ENCODE data around the gene EDARADD.

The EDARADD gene

GRCh38 chr1:236407059-236407458 lies 13.0 kb downstream of the EDARADD start:
- H3K4me2 ChIP-seq (ENCODE audit: insufficient read depth, low read length), result no peak overlapping the region
- no peaks in the 10 kb centered on the region for H3K36me3 ChIP-seq (ENCODE audit: insufficient read depth, low read length)
- H3K4me1 ChIP-seq (ENCODE audit: insufficient read depth, low read length), result no peaks in the 10 kb centered on the region
- no peak overlapping the region for H3K27ac ChIP-seq (ENCODE audit: low read length)
- TF ChIP-seq EZH2 (IDR thresholded peaks at IDR 0.05; ENCODE audit: borderline replicate concordance, low read depth, low read length, severe bottlenecking) (no peak), CTCF (IDR thresholded peaks at IDR 0.05; ENCODE audit: borderline replicate concordance, extremely low read depth, low read length, poor library complexity, severe bottlenecking) (no peak)
- H3K79me2 ChIP-seq (ENCODE audit: insufficient read depth, low read length), result no peaks in the 10 kb centered on the region
- peaks cover 3% of the 10 kb centered on the region for H3K27me3 ChIP-seq (ENCODE audit: insufficient read depth, low read length, poor library complexity)
- no peaks in the 10 kb centered on the region for H4K20me1 ChIP-seq (ENCODE audit: insufficient read depth, low read length)
- no peak overlapping the region for H2AFZ ChIP-seq (ENCODE audit: low read depth, low read length)
- no peaks in the 10 kb centered on the region for H3K9me3 ChIP-seq (ENCODE audit: insufficient read depth, low read length, severe bottlenecking)
- ATAC-seq (ENCODE audit: insufficient read depth, low read depth) (no peak), DNase-seq (no peak)
- no peak overlapping the region for H3K4me3 ChIP-seq (ENCODE audit: low read depth in 1 of 2, low read length in 2 of 2)
- H3K9ac ChIP-seq (ENCODE audit: low read depth, low read length), result no peak overlapping the region

GRCh38 chr1:236413688-236414087 lies 19.6 kb downstream of the EDARADD start:
- ATAC-seq (ENCODE audit: insufficient read depth, low read depth) (no peak), DNase-seq (no peak)
- no peak for TF ChIP-seq EZH2 (IDR thresholded peaks at IDR 0.05; ENCODE audit: borderline replicate concordance, low read depth, low read length, severe bottlenecking)
- no peak for TF ChIP-seq CTCF (IDR thresholded peaks at IDR 0.05; ENCODE audit: borderline replicate concordance, extremely low read depth, low read length, poor library complexity, severe bottlenecking)
- Histone ChIP-seq H3K4me3 (ENCODE audit: low read depth in 1 of 2, low read length in 2 of 2) (no peak overlapping the region), H3K27ac (ENCODE audit: low read length) (no peak overlapping the region), H3K4me1 (ENCODE audit: insufficient read depth, low read length) (no peaks in the 10 kb centered on the region), H3K36me3 (ENCODE audit: insufficient read depth, low read length) (no peaks in the 10 kb centered on the region), H2AFZ (ENCODE audit: low read depth, low read length) (no peak overlapping the region), H3K79me2 (ENCODE audit: insufficient read depth, low read length) (no peaks in the 10 kb centered on the region), H4K20me1 (ENCODE audit: insufficient read depth, low read length) (no peaks in the 10 kb centered on the region), H3K27me3 (ENCODE audit: insufficient read depth, low read length, poor library complexity) (no peaks in the 10 kb centered on the region), H3K4me2 (ENCODE audit: insufficient read depth, low read length) (no peak overlapping the region), H3K9ac (ENCODE audit: low read depth, low read length) (no peak overlapping the region), H3K9me3 (ENCODE audit: insufficient read depth, low read length, severe bottlenecking) (no peaks in the 10 kb centered on the region)

DNA sequence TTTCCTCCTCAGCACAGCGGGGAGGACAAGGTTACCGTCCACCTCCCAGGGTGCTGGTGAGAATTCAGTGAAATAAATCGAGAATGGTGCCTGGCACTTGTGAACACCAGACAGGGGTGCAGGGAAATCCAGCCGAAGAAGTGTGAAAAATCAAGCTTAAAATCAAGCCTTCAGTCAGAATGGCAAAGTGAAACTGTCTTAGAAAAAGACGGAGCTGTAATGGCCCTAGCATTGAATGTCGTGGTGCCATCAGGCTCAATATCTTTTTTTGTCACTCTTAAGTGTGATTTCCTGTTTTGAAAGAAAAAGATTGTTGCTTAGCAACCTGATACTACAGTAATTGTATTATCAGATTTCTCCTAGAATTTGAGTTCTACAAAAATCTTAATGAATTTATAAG lies 22.1 kb downstream of the EDARADD start:
- no peak overlapping the region for H3K27ac ChIP-seq (ENCODE audit: low read length)
- no peak overlapping the region for H3K4me3 ChIP-seq (ENCODE audit: low read depth in 1 of 2, low read length in 2 of 2)

More for the DNA sequence above, 22.1 kb downstream of the EDARADD start:
- no peak for DNase-seq
- Histone ChIP-seq H3K4me2 (ENCODE audit: insufficient read depth, low read length) (no peak overlapping the region), H3K9ac (ENCODE audit: low read depth, low read length) (no peak overlapping the region), H3K79me2 (ENCODE audit: insufficient read depth, low read length) (no peaks in the 10 kb centered on the region), H3K9me3 (ENCODE audit: insufficient read depth, low read length, severe bottlenecking) (no peaks in the 10 kb centered on the region), H3K36me3 (ENCODE audit: insufficient read depth, low read length) (no peaks in the 10 kb centered on the region), H4K20me1 (ENCODE audit: insufficient read depth, low read length) (no peaks in the 10 kb centered on the region), H3K4me1 (ENCODE audit: insufficient read depth, low read length) (no peaks in the 10 kb centered on the region), H3K27me3 (ENCODE audit: insufficient read depth, low read length, poor library complexity) (no peaks in the 10 kb centered on the region), H2AFZ (ENCODE audit: low read depth, low read length) (no peak overlapping the region)
- no peak for TF ChIP-seq EZH2 (IDR thresholded peaks at IDR 0.05; ENCODE audit: borderline replicate concordance, low read depth, low read length, severe bottlenecking)
- no peak for TF ChIP-seq CTCF (IDR thresholded peaks at IDR 0.05; ENCODE audit: borderline replicate concordance, extremely low read depth, low read length, poor library complexity, severe bottlenecking)
- no peak for ATAC-seq (ENCODE audit: insufficient read depth, low read depth)
